K562 (cell line): Measurements from ENCODE around the gene PTH2. TPM values are rescaled to one million over a fixed set of nuclear protein-coding genes. Genes with fewer than 3 reads are reported as not detected.
A peak's percentile ranks its signal among the peaks of the same experiment; 100 is the strongest.

Source experiments
- CBFB ChIP-seq: sonication (generic); formaldehyde crosslinking; IDR thresholded peaks from 2 replicates; pipeline ENCODE4 v1.4.0; 2020; ENCODE audit warnings: mild to moderate bottlenecking, missing genetic modification reagents
- CEBPG ChIP-seq, 3 experiments: fragments of 200-800 bp in 1 of 3; sonication (Bioruptor generic) in 1 of 3; sonication (generic) in 1 of 3; formaldehyde crosslinking in 1 of 3; IDR thresholded peaks in 2 of 3; conservative IDR thresholded peaks in 1 of 3; 2 replicates each; pipeline versions ENCODE4 v1.6.1 to v1.8.0; 2016 to 2022; ENCODE audit warnings: missing compliant biosample characterization in 2 of 3, missing genetic modification characterization in 2 of 3, mild to moderate bottlenecking in 1 of 3, missing genetic modification reagents in 1 of 3
- DACH1 ChIP-seq: fragments of 450-650 bp; IDR thresholded peaks from 2 replicates; pipeline ENCODE4 v1.6.1; 2018; ENCODE audit not compliant: partially characterized antibody
- FUS ChIP-seq: fragments of 200-400 bp; formaldehyde crosslinking; optimal IDR thresholded peaks from 2 replicates; pipeline ENCODE3; 2017; ENCODE audit warnings: low read depth, low read length
- MIER1 ChIP-seq: fragments of 450-650 bp; IDR thresholded peaks from 2 replicates; pipeline ENCODE4 v1.6.1; 2016; ENCODE audit warnings: antibody characterized with exemption, mild to moderate bottlenecking, low read depth
- NBN ChIP-seq: fragments of 450-650 bp; IDR thresholded peaks from 2 replicates; pipeline ENCODE4 v1.6.1; 2016; ENCODE audit warnings: low read depth, mild to moderate bottlenecking
- RCOR1 ChIP-seq, 2 experiments: IDR thresholded peaks; 2 replicates each; pipeline ENCODE4 v1.6.1; 2012; ENCODE audit warnings: low read depth in 2 of 2, low read length in 2 of 2, borderline replicate concordance in 1 of 2, improper control_type of control experiment in 1 of 2
- STAT5B ChIP-seq: fragments of 250-450 bp; sonication (Bioruptor Pico); IDR thresholded peaks from 2 replicates; pipeline ENCODE4 v1.8.0; 2021; ENCODE audit warnings: mild to moderate bottlenecking, inconsistent platforms
- U2AF1 ChIP-seq: fragments of 200-400 bp; formaldehyde crosslinking; optimal IDR thresholded peaks from 2 replicates; pipeline ENCODE3; 2017; ENCODE audit warnings: mild to moderate bottlenecking, low read depth, low read length, moderate library complexity
- ZKSCAN8 ChIP-seq: fragments of 200-800 bp; sonication (Bioruptor generic); IDR thresholded peaks from 2 replicates; pipeline ENCODE4 v1.6.1; 2016; ENCODE audit warnings: missing genetic modification characterization, missing compliant biosample characterization
- ZNF165 ChIP-seq: fragments of 250-450 bp; sonication (Bioruptor Pico); IDR thresholded peaks from 2 replicates; pipeline ENCODE4 v1.4.0; 2020; ENCODE audit warnings: borderline replicate concordance
- ZNF239 ChIP-seq: fragments of 250-450 bp; sonication (Bioruptor Pico); IDR thresholded peaks from 2 replicates; pipeline ENCODE4 v1.4.0; 2020; ENCODE audit warnings: mild to moderate bottlenecking
- ZNF324 ChIP-seq: fragments of 250-450 bp; sonication (Bioruptor Pico); IDR thresholded peaks from 2 replicates; pipeline ENCODE4 v1.4.0; 2020; ENCODE audit warnings: mild to moderate bottlenecking
- ZNF408 ChIP-seq: fragments of 250-450 bp; sonication (Bioruptor Pico); IDR thresholded peaks from 2 replicates; pipeline ENCODE4 v1.4.0; 2020; ENCODE audit warnings: low read depth, mild to moderate bottlenecking, moderate library complexity
- ZNF583 ChIP-seq: fragments of 250-450 bp; sonication (Bioruptor Pico); IDR thresholded peaks from 2 replicates; pipeline ENCODE4 v1.4.0; 2020
- ZNF589 ChIP-seq: fragments of 200-800 bp; sonication (Bioruptor generic); IDR thresholded peaks from 2 replicates; pipeline ENCODE4 v1.6.1; 2016; ENCODE audit warnings: low read depth, missing genetic modification characterization, missing compliant biosample characterization
- ZNF76 ChIP-seq: fragments of 250-450 bp; sonication (Bioruptor Pico); IDR thresholded peaks from 2 replicates; pipeline ENCODE4 v1.4.0; 2020; ENCODE audit warnings: mild to moderate bottlenecking, moderate library complexity, borderline replicate concordance
- ZNF830 ChIP-seq: fragments of 250-450 bp; sonication (Bioruptor Pico); IDR thresholded peaks from 2 replicates; pipeline ENCODE4 v1.5.0; 2021; ENCODE audit warnings: mild to moderate bottlenecking
- polyA plus RNA-seq, 8 experiments: library from polyadenylated mRNA; depleted of rRNA in 4 of 8; stranded (reverse) in 5 of 8; unstranded in 3 of 8; fragments of >200 nt; fragmentation: Nextera tagmentation in 2 of 8; fragmentation: Illumina TruSeq in 1 of 8; extraction: Ambion mirVana in 2 of 8; extraction: Trizol in 1 of 8; gene quantifications; 2 replicates each; pipeline versions ENCODE4 v1.2.1 to v1.2.3, GENCODE V29; 2011 to 2014; ENCODE audit warnings: inconsistent platforms in 1 of 8, missing spikeins in 1 of 8
- total RNA-seq, 7 experiments: library from RNA; depleted of rRNA in 6 of 7; stranded (reverse); fragments of >200 nt in 6 of 7; fragmentation: Illumina TruSeq in 2 of 7; extraction: Trizol in 2 of 7; gene quantifications; 2 replicates each; pipeline versions ENCODE4 v1.2.1 to v1.2.3, GENCODE V29; 2011 to 2021; ENCODE audit warnings: low replicate concordance in 1 of 7
- TF ChIP-seq, protein P1 (sequence below): IDR thresholded peaks from 3 replicates; pipeline ENCODE4 v1.6.1; 2011; ENCODE audit warnings: borderline replicate concordance, mild to moderate bottlenecking, moderate library complexity; ENCODE audit not compliant: insufficient read length; ENCODE audit errors: extremely low read depth
- TF ChIP-seq, protein P2 (sequence below): sonication (generic); formaldehyde crosslinking; IDR thresholded peaks from 2 replicates; pipeline ENCODE4 v1.8.0; 2022; ENCODE audit warnings: missing genetic modification reagents, mild to moderate bottlenecking, borderline replicate concordance
- TF ChIP-seq, protein P3 (sequence below), 2 experiments: fragments of 450-650 bp in 1 of 2; sonication (generic) in 1 of 2; formaldehyde crosslinking in 1 of 2; IDR thresholded peaks in 1 of 2; conservative IDR thresholded peaks in 1 of 2; 2 replicates each; pipeline versions ENCODE4 v1.6.1 to v1.8.1; 2016 to 2023; ENCODE audit warnings: mild to moderate bottlenecking in 2 of 2, moderate library complexity in 2 of 2, inconsistent platforms in 1 of 2, missing genetic modification reagents in 1 of 2

The PTH2 gene
- total and polyA plus RNA-seq, 9 of the 15 experiments (the other 6 are each of a cell fraction or from before 2014, with no cell fraction given), result 1.3 TPM; not detected in 8

DNA sequence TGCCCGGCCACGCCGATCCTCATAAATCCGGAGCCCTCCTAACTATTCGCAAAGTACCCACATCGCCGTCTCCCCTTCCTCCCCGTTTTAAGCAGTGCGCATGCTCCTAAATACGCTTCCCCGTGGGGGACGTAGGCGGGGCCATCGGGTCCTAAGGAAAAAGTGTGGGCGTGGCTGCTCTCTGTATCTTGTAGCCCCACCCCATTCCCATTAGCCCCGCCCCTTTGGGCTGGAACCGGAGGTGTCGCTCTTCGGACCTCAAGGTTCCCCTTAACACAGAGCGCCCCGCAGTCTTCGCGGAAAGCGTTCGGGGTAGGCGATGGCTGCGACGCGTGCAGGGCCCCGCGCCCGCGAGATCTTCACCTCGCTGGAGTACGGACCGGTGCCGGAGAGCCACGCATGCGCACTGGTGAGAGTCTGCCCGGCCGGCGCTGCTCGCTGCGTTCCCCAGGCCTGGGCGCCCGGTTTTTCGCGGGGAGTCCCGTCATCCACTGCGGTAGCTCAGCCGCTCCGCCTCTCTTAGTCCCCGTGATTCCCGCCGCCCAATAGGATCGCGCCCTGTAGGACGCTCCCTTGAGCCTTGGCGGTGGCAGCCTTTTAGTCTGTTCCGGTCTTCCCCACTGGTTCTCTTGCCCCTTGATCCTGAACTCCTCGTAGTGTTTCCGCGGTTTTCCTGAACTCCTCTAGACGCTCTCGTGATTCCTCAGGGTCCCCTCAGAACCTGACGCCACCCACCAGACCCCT lies 29.9 kb upstream of the PTH2 start, which contains the start of gene ALDH16A1 (continued):
- TF ChIP-seq, protein P1, sequence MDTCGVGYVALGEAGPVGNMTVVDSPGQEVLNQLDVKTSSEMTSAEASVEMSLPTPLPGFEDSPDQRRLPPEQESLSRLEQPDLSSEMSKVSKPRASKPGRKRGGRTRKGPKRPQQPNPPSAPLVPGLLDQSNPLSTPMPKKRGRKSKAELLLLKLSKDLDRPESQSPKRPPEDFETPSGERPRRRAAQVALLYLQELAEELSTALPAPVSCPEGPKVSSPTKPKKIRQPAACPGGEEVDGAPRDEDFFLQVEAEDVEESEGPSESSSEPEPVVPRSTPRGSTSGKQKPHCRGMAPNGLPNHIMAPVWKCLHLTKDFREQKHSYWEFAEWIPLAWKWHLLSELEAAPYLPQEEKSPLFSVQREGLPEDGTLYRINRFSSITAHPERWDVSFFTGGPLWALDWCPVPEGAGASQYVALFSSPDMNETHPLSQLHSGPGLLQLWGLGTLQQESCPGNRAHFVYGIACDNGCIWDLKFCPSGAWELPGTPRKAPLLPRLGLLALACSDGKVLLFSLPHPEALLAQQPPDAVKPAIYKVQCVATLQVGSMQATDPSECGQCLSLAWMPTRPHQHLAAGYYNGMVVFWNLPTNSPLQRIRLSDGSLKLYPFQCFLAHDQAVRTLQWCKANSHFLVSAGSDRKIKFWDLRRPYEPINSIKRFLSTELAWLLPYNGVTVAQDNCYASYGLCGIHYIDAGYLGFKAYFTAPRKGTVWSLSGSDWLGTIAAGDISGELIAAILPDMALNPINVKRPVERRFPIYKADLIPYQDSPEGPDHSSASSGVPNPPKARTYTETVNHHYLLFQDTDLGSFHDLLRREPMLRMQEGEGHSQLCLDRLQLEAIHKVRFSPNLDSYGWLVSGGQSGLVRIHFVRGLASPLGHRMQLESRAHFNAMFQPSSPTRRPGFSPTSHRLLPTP, result no peak
- TF ChIP-seq ZNF830 (CRISPR knock-in tag) (peak; percentile 35; the same call in 1 of the 2 replicates), FUS (no peak), U2AF1 (no peak), CBFB (CRISPR knock-in tag) (no peak; the same call in 1 of the 2 replicates), ZNF583 (no peak), ZNF239 (CRISPR knock-in tag) (no peak), ZNF408 (CRISPR knock-in tag) (no peak), MIER1 (no peak), NBN (0 out of 2 replicates have a peak, but pooled peaks have one; percentile 64), STAT5B (no peak), ZNF165 (CRISPR knock-in tag) (no peak), ZNF324 (no peak), DACH1 (no peak), ZKSCAN8 (no peak), ZNF589 (CRISPR knock-in tag) (no peak), CEBPG (CRISPR knock-in tag; IDR thresholded peaks at IDR 0.05) (no peak), CEBPG (tag; conservative IDR thresholded peaks at IDR 0.05 in 1 of 2, IDR thresholded peaks at IDR 0.05 in 1 of 2) (no peak), RCOR1 (IDR thresholded peaks at IDR 0.05; ENCODE audit: borderline replicate concordance in 1 of 2, low read depth in 2 of 2, low read length in 2 of 2) (no peak), ZNF76 (no peak)
- TF ChIP-seq, protein P2, sequence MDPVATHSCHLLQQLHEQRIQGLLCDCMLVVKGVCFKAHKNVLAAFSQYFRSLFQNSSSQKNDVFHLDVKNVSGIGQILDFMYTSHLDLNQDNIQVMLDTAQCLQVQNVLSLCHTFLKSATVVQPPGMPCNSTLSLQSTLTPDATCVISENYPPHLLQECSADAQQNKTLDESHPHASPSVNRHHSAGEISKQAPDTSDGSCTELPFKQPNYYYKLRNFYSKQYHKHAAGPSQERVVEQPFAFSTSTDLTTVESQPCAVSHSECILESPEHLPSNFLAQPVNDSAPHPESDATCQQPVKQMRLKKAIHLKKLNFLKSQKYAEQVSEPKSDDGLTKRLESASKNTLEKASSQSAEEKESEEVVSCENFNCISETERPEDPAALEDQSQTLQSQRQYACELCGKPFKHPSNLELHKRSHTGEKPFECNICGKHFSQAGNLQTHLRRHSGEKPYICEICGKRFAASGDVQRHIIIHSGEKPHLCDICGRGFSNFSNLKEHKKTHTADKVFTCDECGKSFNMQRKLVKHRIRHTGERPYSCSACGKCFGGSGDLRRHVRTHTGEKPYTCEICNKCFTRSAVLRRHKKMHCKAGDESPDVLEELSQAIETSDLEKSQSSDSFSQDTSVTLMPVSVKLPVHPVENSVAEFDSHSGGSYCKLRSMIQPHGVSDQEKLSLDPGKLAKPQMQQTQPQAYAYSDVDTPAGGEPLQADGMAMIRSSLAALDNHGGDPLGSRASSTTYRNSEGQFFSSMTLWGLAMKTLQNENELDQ (CRISPR knock-in tag), result no peak
- TF ChIP-seq, protein P3, sequence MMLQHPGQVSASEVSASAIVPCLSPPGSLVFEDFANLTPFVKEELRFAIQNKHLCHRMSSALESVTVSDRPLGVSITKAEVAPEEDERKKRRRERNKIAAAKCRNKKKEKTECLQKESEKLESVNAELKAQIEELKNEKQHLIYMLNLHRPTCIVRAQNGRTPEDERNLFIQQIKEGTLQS (IDR thresholded peaks at IDR 0.05), result no peak
- TF ChIP-seq, protein P3 (CRISPR knock-in tag; conservative IDR thresholded peaks at IDR 0.05), result no peak
